Myocyte (in vitro differentiated cells): ENCODE results near the gene WDSUB1. TPM values are rescaled to one million over a fixed set of nuclear protein-coding genes. Genes with fewer than 3 reads are reported as not detected.
A peak's percentile ranks its signal among the peaks of the same experiment; 100 is the strongest.

Source experiments
- DNase-seq: peaks from one replicate; pipeline ENCODE4 v3.0.0-alpha.2; 2012; ENCODE audit warnings: low read depth
- polyA plus RNA-seq: library from polyadenylated mRNA; unstranded; fragments of >200 nt; gene quantifications from one replicate; pipeline ENCODE4 v1.2.1, GENCODE V29; 2012; ENCODE audit warnings: missing spikeins
- total RNA-seq: library from RNA; depleted of rRNA; stranded (reverse); fragments of >200 nt; gene quantifications from 2 replicates; pipeline ENCODE4 v1.2.3, GENCODE V29; 2014

WDSUB1 gene, protein sequence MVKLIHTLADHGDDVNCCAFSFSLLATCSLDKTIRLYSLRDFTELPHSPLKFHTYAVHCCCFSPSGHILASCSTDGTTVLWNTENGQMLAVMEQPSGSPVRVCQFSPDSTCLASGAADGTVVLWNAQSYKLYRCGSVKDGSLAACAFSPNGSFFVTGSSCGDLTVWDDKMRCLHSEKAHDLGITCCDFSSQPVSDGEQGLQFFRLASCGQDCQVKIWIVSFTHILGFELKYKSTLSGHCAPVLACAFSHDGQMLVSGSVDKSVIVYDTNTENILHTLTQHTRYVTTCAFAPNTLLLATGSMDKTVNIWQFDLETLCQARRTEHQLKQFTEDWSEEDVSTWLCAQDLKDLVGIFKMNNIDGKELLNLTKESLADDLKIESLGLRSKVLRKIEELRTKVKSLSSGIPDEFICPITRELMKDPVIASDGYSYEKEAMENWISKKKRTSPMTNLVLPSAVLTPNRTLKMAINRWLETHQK
- 5.9 and 6.0 TPM in 2 replicates for total RNA-seq
- 8.6 TPM for polyA plus RNA-seq

DNA sequence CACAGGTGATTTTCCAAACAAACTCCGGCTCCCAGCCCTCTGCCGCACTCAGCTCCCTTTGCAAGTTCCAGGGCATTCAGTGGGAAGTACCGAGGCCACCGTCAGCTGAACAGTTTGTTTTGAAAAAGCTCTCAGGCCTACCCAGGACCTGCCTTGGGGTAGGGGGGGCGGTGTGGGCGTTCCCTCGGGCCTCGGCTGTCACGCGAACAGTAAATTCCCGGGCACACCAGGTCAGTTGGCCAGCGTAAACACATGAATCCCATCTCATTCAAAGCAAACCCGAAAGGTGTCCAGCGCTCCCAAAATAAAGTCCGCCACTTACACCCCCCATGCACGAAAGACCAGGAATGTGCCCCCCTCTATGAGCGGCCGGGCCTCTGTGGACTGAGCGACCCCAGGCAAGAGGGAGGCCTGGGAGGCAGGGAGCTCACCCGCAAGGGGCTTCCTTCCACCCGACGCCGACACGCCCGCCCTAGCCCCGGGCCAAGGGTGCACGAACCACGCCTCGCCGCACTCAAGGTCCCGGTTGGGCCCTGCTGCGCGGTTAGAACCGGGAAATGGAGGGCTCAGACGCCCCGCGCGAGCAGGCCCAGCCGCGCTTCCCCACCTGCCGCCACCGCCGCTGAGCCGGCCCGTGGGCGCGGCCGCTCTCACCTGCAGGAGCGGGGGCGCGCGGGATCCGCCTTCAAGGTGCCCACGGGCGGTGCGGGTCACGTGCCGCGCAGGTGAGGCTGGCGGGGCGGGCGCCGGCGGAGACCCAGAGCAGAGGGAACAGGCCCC is at the start of gene WDSUB1:
WDSUB1 (minus strand) TSS at position 775 of the 780 bp plus-strand sequence. CDS start 3,634 bp downstream, outside the sequence.
- peak; percentile 58 for DNase-seq

DNA sequence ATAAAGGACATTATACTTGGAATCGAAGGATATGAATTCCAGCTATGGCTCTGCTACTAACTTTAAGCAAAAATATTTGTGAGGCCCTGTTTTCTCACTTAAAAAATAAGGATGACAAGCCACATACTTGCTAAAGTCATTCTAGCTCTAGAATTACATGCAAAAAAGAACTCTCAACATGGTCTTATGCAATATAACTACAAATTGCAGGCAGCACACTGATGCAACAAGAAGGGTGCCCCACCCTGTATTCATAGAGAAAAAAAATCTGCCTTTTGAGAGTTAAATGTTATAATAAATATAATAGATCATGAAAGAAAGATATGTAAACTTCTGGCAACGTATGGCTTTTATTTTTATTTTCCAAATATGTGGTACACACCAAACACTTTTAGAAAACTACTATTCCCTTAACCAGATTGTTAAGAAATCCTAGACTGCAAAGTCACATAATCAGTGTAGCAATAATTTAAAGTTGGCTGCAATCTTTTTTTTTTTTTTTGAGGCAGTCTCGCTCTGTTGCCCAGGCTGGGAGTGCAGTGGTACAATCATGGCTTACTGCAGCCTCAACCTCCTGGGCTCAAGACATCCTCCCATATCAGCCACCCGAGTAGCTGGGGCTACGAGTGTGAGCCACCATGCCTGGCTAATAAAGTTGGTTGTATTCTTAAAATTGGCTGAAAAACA is 40.2 kb upstream of the WDSUB1 start:
- no peak for DNase-seq

DNA sequence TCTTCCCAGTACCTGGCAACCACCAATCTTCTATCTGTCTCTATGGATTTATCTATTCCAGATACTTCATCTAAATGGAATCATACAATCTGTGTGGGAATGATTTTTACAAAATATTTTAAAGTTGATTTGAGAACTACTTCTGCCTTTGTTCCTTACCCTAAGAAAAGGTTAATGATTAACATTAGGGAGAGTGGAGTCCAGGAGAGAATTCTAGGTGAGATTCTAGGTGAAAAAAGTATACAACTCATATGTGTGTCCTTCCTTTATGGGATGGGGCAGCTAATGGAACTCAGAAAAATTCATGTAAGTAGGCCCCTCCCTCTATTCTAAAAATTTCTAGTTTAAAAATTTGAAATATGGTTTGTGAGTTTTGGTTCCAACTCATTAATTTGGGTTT is 35.9 kb upstream of the WDSUB1 start:
- no peak for DNase-seq

DNA sequence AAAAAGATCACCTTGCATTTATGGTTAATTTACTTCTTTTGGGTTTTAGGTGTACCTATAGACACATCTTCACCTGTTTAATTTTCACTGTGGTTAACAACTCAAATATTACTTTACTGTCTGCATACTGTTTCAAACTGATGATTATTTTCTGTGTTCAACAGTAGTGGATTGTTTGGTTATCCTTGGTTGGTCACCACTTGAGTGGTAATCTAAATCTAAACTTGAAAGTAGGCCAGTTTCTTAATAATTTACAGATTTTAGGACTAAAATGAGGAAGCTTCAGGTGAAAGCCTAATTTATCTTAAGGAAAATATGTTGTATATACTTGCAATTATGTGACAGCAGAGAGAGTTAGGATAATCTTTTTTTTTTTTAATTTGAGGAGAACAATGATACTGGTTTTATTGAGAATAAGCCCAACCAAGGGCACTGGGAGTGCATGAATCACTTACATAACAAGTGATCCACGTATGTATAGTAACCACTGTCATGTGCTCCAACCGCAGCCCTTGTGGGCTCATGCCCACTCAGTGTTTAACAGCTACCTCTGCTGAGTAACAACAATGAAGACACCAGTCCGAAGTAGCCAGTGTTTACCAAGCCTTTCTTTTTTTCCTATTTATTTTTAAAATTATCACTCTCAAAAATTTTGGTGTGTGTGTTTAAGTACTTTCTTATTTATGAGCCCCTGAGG is 31.0 kb upstream of the WDSUB1 start:
- DNase-seq = no peak

DNA sequence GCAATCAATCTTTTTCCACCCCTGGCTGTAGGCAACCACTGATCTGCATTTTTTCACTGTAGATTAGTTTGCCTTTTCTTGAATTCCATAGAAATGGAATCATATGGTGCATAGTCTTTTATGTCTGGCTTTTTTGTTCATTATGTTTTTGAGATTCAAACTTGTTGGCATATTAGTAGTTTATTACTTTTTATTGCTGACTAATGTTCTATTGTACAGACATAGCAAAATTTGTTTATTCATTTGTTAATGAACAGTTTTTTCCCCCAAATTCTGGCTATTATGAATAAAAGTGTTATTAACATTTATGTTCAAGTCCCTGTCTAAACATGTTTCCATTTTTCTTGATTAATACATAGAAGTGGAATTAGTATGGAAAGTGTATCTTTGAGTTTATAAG is 21.4 kb upstream of the WDSUB1 start:
- DNase-seq = no peak

DNA sequence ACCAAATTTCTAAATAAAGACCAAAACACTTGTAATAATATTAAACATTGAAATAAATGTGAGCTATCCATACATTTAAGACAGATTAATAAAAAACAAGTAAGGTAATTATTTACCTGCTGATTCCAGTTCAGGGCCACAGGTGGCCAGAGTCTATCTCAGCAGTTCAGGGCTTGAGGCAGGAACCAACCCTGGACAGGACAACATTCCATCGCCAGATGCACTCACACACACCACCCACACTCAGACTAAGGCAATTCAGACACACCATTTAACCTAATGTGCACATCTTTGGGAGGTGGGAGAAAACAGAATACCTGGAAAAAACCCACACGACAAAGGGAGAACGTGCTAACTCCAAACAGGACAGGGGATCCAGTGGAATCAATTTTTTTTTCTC is 14.1 kb upstream of the WDSUB1 start:
- DNase-seq = no peak

DNA sequence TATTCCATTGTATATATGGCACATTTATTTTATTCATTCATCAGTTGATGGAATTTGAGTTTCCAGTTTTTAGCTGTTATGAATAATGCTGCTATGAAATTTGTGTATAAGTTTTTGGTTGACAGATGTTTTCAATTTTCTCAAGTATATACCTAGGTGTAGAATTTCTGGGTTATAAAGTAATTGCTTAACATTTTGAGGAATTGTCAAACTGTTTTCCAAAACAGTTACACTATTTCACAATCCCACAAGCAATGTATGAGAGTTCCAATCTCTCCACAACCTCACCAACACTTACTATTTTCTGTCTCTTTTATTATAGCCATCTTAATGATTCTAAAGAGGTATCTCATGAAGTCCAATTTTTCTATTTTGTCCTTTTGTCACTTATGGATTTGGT is 12.5 kb upstream of the WDSUB1 start:
- DNase-seq = no peak

DNA sequence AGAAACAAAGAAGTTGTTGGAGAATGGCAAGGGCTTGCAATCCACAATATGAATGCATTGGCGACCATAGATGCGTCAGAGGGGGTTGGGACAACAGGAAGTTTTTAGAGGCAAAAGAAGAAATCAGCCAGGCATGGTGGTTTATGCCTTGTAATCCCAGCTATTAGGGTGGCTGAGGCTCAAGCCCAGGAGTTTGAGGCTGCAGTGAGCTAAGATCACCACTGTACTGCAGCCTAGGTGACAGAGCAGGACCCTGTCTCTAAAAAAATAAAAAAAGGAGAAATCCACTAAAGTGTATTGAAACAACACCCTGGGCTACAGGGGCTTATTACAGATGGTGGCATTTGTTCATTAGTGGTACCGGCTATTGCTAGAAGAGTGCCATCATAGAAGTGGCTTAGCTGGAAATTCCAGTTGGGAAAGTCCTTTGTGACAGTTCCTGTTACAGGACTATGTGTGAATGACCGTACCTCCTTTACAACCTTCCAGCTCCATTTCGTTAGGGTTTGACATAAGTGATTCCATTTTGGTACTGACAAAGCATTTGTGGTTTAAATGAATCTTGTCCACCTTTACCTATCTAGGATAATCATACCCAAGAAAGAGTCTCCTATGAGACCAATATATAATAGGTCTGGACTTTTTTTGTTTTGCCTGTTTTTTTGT is 10.7 kb upstream of the WDSUB1 start:
- DNase-seq = no peak

DNA sequence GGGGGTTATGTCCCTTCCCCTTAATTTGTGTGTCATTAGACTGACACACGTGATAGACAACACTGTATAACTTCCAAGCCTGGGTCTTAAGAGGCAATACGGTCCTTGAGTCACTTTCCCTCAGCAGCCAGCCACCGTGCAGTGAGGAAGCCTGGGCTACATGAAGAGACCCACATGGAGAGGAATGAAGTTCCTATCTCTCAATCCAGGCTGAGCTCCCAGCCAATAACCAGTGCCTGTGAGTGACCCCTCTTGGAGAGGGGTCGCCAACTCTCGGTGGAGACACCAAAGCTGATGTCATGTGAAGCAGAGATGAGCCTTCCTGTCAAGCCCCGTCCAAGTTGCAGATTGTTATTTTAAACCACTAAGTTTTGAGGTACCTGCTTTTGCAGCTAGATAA is 5.7 kb upstream of the WDSUB1 start:
- no peak for DNase-seq

DNA sequence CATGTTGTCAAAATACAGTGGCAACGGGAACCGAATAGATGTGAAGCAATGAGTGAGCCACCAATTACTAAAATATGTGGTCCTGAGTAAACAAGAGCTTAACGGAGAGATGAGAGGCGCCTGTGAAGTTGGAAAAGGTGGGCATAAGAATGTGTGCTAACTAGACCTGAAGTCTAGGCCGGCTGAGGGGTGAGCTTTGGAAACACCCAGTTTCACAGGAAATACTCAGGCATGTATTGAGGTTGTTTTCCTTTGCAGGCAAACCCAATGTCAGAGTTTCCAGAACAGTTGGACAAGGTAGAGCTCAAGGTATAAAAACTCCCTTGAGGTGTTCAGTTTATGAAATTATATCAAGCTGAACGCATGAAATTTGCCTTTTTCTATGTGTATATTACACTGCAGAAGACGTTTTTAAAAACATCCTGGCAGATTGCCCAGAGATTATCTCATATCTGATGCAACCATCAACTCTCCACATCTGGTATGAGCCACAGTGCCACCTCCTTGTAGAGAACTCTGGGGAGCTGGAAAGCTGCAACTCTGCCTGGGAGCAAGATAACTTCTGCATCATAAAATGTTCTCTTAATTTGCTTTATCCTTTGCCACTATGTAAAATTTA is 3.9 kb upstream of the WDSUB1 start:
- peak; percentile 70 for DNase-seq

DNA sequence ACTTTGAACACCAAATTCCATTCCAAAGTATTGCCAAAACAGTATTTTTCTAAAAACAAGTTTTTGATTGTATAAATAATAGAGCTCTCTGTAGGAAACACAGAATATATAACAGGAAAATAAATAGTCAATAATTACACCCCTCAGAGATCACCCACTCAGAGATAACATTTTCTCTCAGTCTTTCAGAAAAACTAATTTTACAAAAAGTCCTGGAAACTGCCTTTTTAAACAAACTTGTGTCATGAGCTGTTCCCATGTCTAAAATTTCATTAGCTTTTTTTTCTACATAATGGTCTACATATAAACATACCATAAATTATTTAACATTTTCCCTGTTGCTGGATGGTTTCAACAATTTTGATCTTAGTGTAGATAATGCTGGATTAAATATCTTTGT is 1.2 kb upstream of the WDSUB1 start:
- no peak for DNase-seq

DNA sequence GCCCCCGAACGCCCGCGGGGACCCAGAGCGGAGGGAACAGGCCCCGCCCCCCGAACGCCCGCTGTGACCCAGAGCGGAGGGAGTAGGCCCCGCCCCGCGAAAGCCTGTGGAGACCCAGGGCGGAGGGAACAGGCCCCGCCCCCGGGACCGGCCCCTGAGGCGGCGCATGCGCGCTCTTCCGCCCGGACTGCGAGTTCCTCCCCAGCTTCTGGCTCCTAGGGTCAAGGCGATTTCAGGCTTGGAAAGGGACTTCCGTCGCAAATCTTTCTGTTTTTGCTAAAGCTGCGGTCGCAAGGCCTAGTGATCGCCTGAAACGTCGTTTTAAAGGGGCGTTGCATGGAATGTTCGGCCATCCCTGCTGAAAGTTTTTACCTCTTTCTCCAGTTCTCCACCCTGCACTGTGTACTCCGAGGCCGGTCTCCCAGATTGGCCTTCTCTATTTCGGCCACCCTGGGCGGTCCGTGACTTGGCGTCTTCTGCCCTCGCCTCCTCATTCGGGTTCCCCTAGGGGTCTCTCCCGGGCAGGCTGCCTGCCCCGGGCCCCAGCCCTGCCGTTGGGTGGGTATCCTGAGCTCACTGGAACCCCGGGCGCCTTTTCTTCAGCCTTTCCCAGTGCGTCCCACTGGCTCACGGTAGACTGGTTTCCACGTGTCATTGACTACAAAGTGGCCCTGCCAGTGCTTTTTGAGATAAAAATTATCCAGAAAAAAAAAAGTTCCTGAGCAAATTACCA is 372 bp upstream of the WDSUB1 start:
- peak; percentile 98 for DNase-seq

DNA sequence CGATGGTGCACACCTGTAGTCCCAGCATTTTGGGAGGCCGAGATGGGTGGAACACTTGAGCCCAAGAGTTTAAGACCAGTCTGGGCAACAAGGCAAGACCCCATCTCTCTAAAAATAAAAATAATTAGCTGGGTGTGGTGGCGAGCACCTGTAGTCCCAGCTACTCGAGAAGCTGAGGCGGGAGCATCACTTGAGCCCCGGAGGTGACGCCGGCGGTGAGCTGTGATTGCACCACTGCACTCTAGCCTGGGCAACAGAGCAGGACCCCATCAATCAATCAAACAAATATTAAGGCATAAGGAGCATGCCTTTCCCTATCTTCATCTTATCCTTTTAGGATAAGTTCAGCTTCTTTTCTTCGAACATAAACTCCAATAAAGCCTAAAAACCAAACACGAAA is 1.1 kb downstream of the WDSUB1 start:
- DNase-seq = no peak

DNA sequence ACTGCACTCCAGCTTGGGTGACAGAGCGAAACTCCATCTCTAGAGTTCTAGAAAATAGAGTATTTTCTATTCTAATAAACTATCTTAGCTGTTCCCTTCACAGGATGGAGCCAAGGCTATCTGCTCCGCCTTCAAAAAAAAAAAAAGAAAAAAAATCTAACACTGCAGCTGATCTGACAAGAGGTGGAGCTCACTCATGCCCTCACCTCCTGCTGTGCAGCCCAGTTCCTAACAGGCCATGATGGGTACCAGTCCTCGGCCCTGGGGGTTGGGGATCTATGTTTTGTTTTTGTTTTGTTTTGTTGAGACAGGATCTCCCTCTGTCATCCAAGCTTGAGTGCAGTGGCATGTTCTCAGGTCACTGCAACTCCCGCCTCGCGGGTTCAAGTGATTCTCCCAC is 3.0 kb downstream of the WDSUB1 start:
- no peak for DNase-seq

DNA sequence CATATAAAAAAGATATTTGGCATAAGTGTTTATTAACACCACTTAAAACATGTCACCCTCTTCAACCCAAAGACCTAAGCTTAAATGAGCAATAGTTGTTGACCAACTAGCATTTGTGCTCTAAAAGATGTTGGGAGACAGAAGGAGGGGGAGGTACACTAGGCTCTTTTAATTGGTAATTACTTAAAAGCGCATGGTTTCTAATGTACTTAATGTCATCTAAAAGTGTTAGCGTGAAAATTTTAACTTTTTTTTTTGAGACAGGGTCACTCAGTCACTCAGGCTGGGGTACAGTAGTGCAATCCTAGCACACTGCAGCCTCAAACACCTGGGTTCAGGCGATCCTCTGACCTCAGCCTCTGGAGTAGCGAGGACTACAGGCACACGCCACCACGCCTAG is 5.5 kb downstream of the WDSUB1 start:
- no peak for DNase-seq

DNA sequence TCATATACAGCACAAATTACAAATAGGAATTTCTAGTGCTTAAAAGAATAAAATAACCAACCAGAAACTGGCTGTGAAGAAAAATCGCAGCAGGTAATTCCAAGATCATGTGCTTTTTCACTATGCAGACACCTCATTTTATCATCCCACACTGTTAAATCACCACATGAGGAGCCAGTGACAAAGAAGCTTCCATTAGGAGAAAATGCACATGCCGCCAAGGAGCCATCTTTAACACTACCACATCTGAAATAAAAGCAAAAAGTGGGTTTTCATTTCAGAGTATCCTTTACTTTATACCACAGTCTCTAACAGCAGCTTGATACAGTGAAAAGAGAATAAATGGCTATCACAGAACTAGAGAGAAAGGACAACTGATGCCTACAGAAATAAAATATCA is 6.8 kb downstream of the WDSUB1 start:
- DNase-seq = no peak

DNA sequence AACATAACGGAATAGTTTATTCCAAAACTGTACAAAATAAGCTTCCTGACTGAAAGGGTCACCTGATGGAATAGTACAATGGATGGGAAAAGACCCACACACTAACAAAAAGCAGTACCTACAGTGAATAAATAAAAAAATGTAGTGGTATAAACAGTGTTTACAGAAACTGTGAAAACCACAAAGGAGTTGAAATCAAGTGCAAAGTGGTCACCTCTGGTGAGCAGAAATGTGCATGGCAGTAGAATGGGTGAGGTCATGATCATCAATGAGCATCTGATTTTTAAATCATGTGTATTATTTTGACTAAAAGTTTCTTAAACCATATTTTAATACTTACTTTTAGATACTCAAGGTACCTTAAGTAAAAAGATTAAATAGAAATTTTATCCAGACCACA is 11.4 kb downstream of the WDSUB1 start:
- no peak for DNase-seq

DNA sequence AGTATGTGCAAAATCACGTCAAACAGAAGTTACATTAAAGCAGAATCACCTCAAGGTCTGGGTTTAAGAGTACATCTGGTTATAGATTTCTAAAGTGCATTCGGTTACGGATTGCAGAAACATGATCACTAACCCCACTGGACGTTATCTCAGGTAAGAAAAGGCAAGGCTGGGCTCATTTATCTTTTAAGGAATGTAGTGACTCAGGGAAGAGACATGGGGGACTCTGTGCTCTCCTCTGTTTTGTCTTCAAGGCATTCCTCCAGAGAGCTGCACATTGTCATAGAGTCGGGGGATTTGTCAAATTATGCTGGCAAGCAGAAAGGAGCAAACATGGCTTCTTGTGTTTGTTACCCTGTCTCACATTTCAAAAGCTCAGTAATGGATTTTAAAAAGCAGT is 14.3 kb downstream of the WDSUB1 start:
- no peak for DNase-seq

DNA sequence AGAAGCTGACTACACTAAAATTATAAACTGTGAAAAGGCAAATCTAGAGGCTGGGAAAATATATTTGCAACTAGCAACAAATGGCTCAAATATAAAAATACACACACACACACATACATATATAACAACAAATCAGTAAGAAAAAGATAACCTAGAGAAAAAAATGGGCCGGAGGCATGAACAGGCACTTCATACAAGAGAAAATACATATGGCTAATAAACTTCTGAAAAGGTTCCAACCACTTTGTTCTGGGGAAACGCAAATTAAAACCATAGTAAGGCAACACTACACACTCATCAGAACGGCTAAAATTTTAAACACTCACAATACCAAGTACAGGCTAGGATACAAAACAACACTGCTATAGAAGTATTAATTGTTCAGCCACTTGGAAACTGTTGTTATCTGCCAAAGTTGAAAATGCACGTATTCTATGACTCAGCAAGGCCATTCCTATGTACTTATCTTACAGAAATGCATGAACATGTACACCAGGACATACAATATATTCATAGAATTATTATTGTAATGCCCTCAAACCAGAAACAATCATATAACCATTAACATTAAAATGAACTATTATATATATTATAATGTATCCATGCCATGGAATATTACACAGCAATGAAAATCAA is 15.6 kb downstream of the WDSUB1 start:
- DNase-seq = no peak
